ENCODE measurements around the gene SLC22A23. TPM values are rescaled to one million over a fixed set of nuclear protein-coding genes. Genes with fewer than 3 reads are reported as not detected.

The SLC22A23 gene
- polyA plus RNA-seq, 1 donor (not counting 4 experiments of a cell fraction or from before 2014, with no cell fraction given): 4.3 TPM

GRCh38 chr6:3250231-3250675 is 206.6 kb downstream of the SLC22A23 start:
- FAIRE-seq: no peak
- no peak for TF ChIP-seq CTCF (optimal IDR thresholded peaks at IDR 0.05 in 1 of 3, IDR thresholded peaks at IDR 0.05 in 1 of 3, conservative IDR thresholded peaks at IDR 0.05 in 1 of 3; ENCODE audit: extremely low read depth in 1 of 3, insufficient read depth in 2 of 3, low read length in 3 of 3)
- no peak for TF ChIP-seq EZH2 (IDR thresholded peaks at IDR 0.05; ENCODE audit: low read length)
- no peak overlapping the region for H3K4me2 ChIP-seq (ENCODE audit: control insufficient read depth, extremely low read depth, insufficient read depth, low read depth, low read length)

DNA sequence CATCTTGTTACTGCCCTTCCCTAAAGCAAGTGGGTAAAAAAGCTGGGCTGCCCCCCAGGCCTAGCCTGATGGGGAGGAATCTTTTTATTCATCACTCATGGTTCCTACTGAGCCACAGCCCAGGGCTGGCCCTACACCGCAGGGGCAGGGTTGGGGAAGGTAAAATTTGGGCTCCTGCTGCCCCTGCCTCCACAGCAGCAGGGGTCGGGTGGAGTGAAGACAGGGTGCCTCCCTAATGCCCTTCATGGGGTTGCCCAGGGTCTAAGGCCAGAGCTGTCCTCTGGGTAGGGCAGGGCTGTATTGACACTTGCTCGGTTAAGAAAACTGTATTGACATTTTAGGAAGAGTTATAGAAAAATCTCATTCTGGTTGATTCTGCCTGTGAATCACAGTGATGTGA is 207.0 kb downstream of the SLC22A23 start:
- H3K4me2 ChIP-seq (ENCODE audit: control insufficient read depth, extremely low read depth, insufficient read depth, low read depth, low read length): no peak overlapping the region
- no peak for TF ChIP-seq EZH2 (IDR thresholded peaks at IDR 0.05; ENCODE audit: low read length)
- no peak for TF ChIP-seq CTCF (optimal IDR thresholded peaks at IDR 0.05 in 1 of 3, IDR thresholded peaks at IDR 0.05 in 1 of 3, conservative IDR thresholded peaks at IDR 0.05 in 1 of 3; ENCODE audit: extremely low read depth in 1 of 3, insufficient read depth in 2 of 3, low read length in 3 of 3)
- H2AFZ ChIP-seq (ENCODE audit: control insufficient read depth, low read length): no peak overlapping the region
- no peak overlapping the region for H3K4me3 ChIP-seq (ENCODE audit: control insufficient read depth in 2 of 3, extremely low read depth in 1 of 3, insufficient read depth in 2 of 3, low read depth in 1 of 3, low read length in 3 of 3)
- no peaks in the 10 kb centered on the region for H3K36me3 ChIP-seq (ENCODE audit: control insufficient read depth in 2 of 2, extremely low read depth in 1 of 2, insufficient read depth in 2 of 2, low read length in 2 of 2)
- no peaks in the 10 kb centered on the region for H4K20me1 ChIP-seq (ENCODE audit: control insufficient read depth, extremely low read depth, insufficient read depth, low read length)
- dilution Hi-C loops (cut with MboI; ENCODE audit: extremely low pct_ligation_motif_present, low sequenced_read_pairs): no loop called here
- H3K4me1 ChIP-seq (ENCODE audit: control insufficient read depth, extremely low read depth, insufficient read depth, low read length): peaks cover 22% of the 10 kb centered on the region
- no peaks in the 10 kb centered on the region for H3K9me1 ChIP-seq (ENCODE audit: control insufficient read depth, extremely low read depth, insufficient read depth, low read length)
- H3K9ac ChIP-seq (ENCODE audit: control insufficient read depth, extremely low read depth, insufficient read depth, low read length): no peak overlapping the region
- no peak overlapping the region for H3K27ac ChIP-seq (ENCODE audit: control insufficient read depth, insufficient read depth, low read length)
- no peak for FAIRE-seq
- H3K27me3 ChIP-seq (ENCODE audit: control insufficient read depth, extremely low read depth, insufficient read depth, low read length): peaks cover 8% of the 10 kb centered on the region
- no peak for DNase-seq (ENCODE audit: low read depth, low spot score)
- no peaks in the 10 kb centered on the region for H3K9me3 ChIP-seq (ENCODE audit: control insufficient read depth, low read depth, low read length)
- no peaks in the 10 kb centered on the region for H3K79me2 ChIP-seq (ENCODE audit: control insufficient read depth, insufficient read depth, low read length)

More at GRCh38 chr6:3250231-3250675, 206.6 kb downstream of the SLC22A23 start:
- Histone ChIP-seq H3K79me2 (ENCODE audit: control insufficient read depth, insufficient read depth, low read length) (no peaks in the 10 kb centered on the region), H3K9me3 (ENCODE audit: control insufficient read depth, low read depth, low read length) (no peaks in the 10 kb centered on the region), H3K27ac (ENCODE audit: control insufficient read depth, insufficient read depth, low read length) (no peak overlapping the region), H3K9me1 (ENCODE audit: control insufficient read depth, extremely low read depth, insufficient read depth, low read length) (no peaks in the 10 kb centered on the region), H2AFZ (ENCODE audit: control insufficient read depth, low read length) (no peak overlapping the region), H4K20me1 (ENCODE audit: control insufficient read depth, extremely low read depth, insufficient read depth, low read length) (no peaks in the 10 kb centered on the region), H3K36me3 (ENCODE audit: control insufficient read depth in 2 of 2, extremely low read depth in 1 of 2, insufficient read depth in 2 of 2, low read length in 2 of 2) (no peaks in the 10 kb centered on the region), H3K9ac (ENCODE audit: control insufficient read depth, extremely low read depth, insufficient read depth, low read length) (no peak overlapping the region), H3K4me3 (ENCODE audit: control insufficient read depth in 2 of 3, extremely low read depth in 1 of 3, insufficient read depth in 2 of 3, low read depth in 1 of 3, low read length in 3 of 3) (no peak overlapping the region), H3K27me3 (ENCODE audit: control insufficient read depth, extremely low read depth, insufficient read depth, low read length) (peaks cover 8% of the 10 kb centered on the region), H3K4me1 (ENCODE audit: control insufficient read depth, extremely low read depth, insufficient read depth, low read length) (peaks cover 22% of the 10 kb centered on the region)
- dilution Hi-C loops (cut with MboI; ENCODE audit: extremely low pct_ligation_motif_present, low sequenced_read_pairs): no loop called here
- DNase-seq (ENCODE audit: low read depth, low spot score): no peak

Data from keratinocyte (primary cell).